IMR-90 (cell line): ENCODE data around the gene S1PR3. TPM values are rescaled to one million over a fixed set of nuclear protein-coding genes. Genes with fewer than 3 reads are reported as not detected.

Experiments
- ATAC-seq: fragments of 200-7000 bp; cut with Tn5 transposase; 2 replicates; pipeline ENCODE4 v1.9.1; 2020; ENCODE audit warnings: low read depth, mild to moderate bottlenecking, moderate library complexity
- BruUV-seq: library from RNA; stranded (reverse); fragments of 400-500 nt; replicated peaks from 2 replicates; lab custom pipeline; 2021; lab: Mats Ljungman, UMichigan
- CTCF ChIA-PET: fragments of 300-600 bp; formaldehyde crosslinking; extraction: SDS; loops from one replicate; lab custom pipeline; 2021; ENCODE audit warnings: antibody characterized with exemption; lab: Yijun Ruan, JAX
- POLR2A ChIA-PET: fragments of 300-600 bp; sonication (Branson Sonifier 250); formaldehyde crosslinking; loops from one replicate; lab custom pipeline; 2022; ENCODE audit warnings: antibody characterized with exemption; ENCODE audit not compliant: unreplicated experiment; lab: Charles Lee
- DNase-seq: peaks from one replicate; pipeline ENCODE4 v3.0.0; 2013
- H2AFZ ChIP-seq: replicated peaks from 2 replicates; pipeline ENCODE3; 2013; ENCODE audit warnings: low read length, mild to moderate bottlenecking; ENCODE audit not compliant: poor library complexity
- H2AK5ac ChIP-seq: 2 replicates; pipeline ENCODE4 v1.6.1; 2013; ENCODE audit warnings: low read depth, low read length, inconsistent platforms
- H2AK9ac ChIP-seq: replicated peaks from 2 replicates; pipeline ENCODE3; 2013; ENCODE audit warnings: mild to moderate bottlenecking, low read depth, low read length, moderate library complexity; ENCODE audit not compliant: poor library complexity
- H2BK120ac ChIP-seq: 2 replicates; pipeline ENCODE4 v1.6.1; 2013; ENCODE audit warnings: low read depth, low read length, inconsistent platforms
- H2BK15ac ChIP-seq: 3 replicates; pipeline ENCODE4 v1.6.1; 2013; ENCODE audit warnings: low read depth, low read length, inconsistent platforms
- H2BK20ac ChIP-seq: 2 replicates; pipeline ENCODE4 v1.6.1; 2013; ENCODE audit warnings: low read depth, mild to moderate bottlenecking, inconsistent platforms, low read length, moderate library complexity
- H2BK5ac ChIP-seq: 2 replicates; pipeline ENCODE4 v1.6.1; 2013; ENCODE audit warnings: mild to moderate bottlenecking, low read depth, low read length, inconsistent platforms; ENCODE audit not compliant: poor library complexity, severe bottlenecking
- H3K14ac ChIP-seq: replicated peaks from 2 replicates; pipeline ENCODE4 v1.6.1; 2013; ENCODE audit warnings: low read depth, low read length, inconsistent platforms
- H3K18ac ChIP-seq: 2 replicates; pipeline ENCODE4 v1.6.1; 2013; ENCODE audit warnings: low read depth, low read length, control low read depth
- H3K23ac ChIP-seq: 2 replicates; pipeline ENCODE4 v1.6.1; 2013; ENCODE audit warnings: low read depth, low read length, inconsistent platforms
- H3K27ac ChIP-seq: 2 replicates; pipeline ENCODE4 v1.5.1; 2013; ENCODE audit warnings: mild to moderate bottlenecking, control low read depth, low read length; ENCODE audit not compliant: insufficient read depth
- H3K27me3 ChIP-seq: 2 replicates; pipeline ENCODE4 v1.6.1; 2013; ENCODE audit warnings: low read length; ENCODE audit not compliant: control insufficient read depth, insufficient read depth
- H3K36me3 ChIP-seq: 2 replicates; pipeline ENCODE4 v1.6.1; 2013; ENCODE audit warnings: low read length, mixed read lengths; ENCODE audit not compliant: control insufficient read depth, insufficient read depth
- H3K4ac ChIP-seq: 2 replicates; pipeline ENCODE4 v1.6.1; 2013; ENCODE audit warnings: low read depth, low read length, inconsistent platforms
- H3K4me1 ChIP-seq: 2 replicates; pipeline ENCODE4 v1.6.1; 2013; ENCODE audit warnings: low read length, mixed read lengths; ENCODE audit not compliant: control insufficient read depth, insufficient read depth
- H3K4me2 ChIP-seq: 2 replicates; pipeline ENCODE4 v1.6.1; 2013; ENCODE audit warnings: low read depth, mild to moderate bottlenecking, control low read depth, low read length, moderate library complexity
- H3K4me3 ChIP-seq: 2 replicates; pipeline ENCODE4 v1.5.1; 2013; ENCODE audit warnings: low read depth, mild to moderate bottlenecking, control low read depth, low read length, moderate library complexity; ENCODE audit not compliant: insufficient read depth
- H3K56ac ChIP-seq: 2 replicates; pipeline ENCODE4 v1.6.1; 2013; ENCODE audit warnings: low read length, inconsistent platforms; ENCODE audit not compliant: insufficient read depth; ENCODE audit errors: extremely low read depth
- H3K79me1 ChIP-seq, 2 experiments: 2 replicates each; pipeline ENCODE4 v1.6.1; 2013; ENCODE audit warnings: low read length in 2 of 2, inconsistent platforms in 1 of 2, low read depth in 1 of 2
- H3K9ac ChIP-seq: 2 replicates; pipeline ENCODE4 v1.6.1; 2013; ENCODE audit warnings: low read depth, low read length, control low read depth
- H3K9me1 ChIP-seq: 2 replicates; pipeline ENCODE4 v1.6.1; 2013; ENCODE audit warnings: low read length, inconsistent platforms; ENCODE audit not compliant: insufficient read depth
- H3K9me3 ChIP-seq: 2 replicates; pipeline ENCODE4 v1.6.1; 2013; ENCODE audit warnings: low read length; ENCODE audit not compliant: control insufficient read depth, insufficient read depth
- H4K20me1 ChIP-seq: 2 replicates; pipeline ENCODE4 v1.6.1; 2013; ENCODE audit warnings: low read length, inconsistent platforms; ENCODE audit not compliant: insufficient read depth
- H4K5ac ChIP-seq: 2 replicates; pipeline ENCODE4 v1.6.1; 2013; ENCODE audit warnings: mild to moderate bottlenecking, low read depth, low read length, control low read depth
- H4K8ac ChIP-seq, 2 experiments: 2 replicates each; pipeline ENCODE4 v1.6.1; 2013; ENCODE audit warnings: low read depth in 2 of 2, low read length in 2 of 2, control low read depth in 1 of 2, inconsistent platforms in 1 of 2
- H4K91ac ChIP-seq: 2 replicates; pipeline ENCODE4 v1.6.1; 2013; ENCODE audit warnings: low read depth, low read length, inconsistent platforms; ENCODE audit not compliant: insufficient read depth
- CHD1 ChIP-seq: IDR thresholded peaks from 2 replicates; pipeline ENCODE4 v1.6.1; 2012; ENCODE audit warnings: low read depth, low read length, improper control_type of control experiment
- MAFK ChIP-seq: IDR thresholded peaks from 2 replicates; pipeline ENCODE4 v1.6.1; 2012; ENCODE audit warnings: low read depth, low read length, improper control_type of control experiment
- MXI1 ChIP-seq: IDR thresholded peaks from 2 replicates; pipeline ENCODE4 v1.6.1; 2012; ENCODE audit warnings: low read depth, mild to moderate bottlenecking, low read length, moderate library complexity, borderline replicate concordance
- WGBS, 2 experiments: methylation state at CpG; one replicate each; pipeline versions ENCODE4 v1.1.5 to v1.1.7; 2013; ENCODE audit warnings: missing lambda C conversion rate in 2 of 2; ENCODE audit not compliant: insufficient read length in 1 of 2; ENCODE audit errors: extremely low coverage in 2 of 2; 5-methylcytosine and 5-hydroxymethylcytosine counted together
- dilution Hi-C: fragments of 300-500 bp; cut with HindIII; formaldehyde crosslinking; loops from one replicate; pipeline ENCODE4 v1.14.3; 2018; ENCODE audit warnings: low sequenced_read_pairs; ENCODE audit not compliant: unreplicated experiment
- in situ Hi-C: fragments of 300-500 bp; cut with MboI; formaldehyde crosslinking; loops from 3 replicates; pipeline ENCODE4 v1.14.3; 2019; ENCODE audit warnings: low sequenced_read_pairs, inconsistent platforms, mixed read lengths
- intact Hi-C: fragments of 100-400 bp; cut with micrococcal nuclease; formaldehyde crosslinking; loops from 2 replicates; pipeline ENCODE4 v1.10.0; 2022
- polyA plus RNA-seq, 3 experiments: library from polyadenylated mRNA; depleted of rRNA; stranded (reverse); fragments of >200 nt; gene quantifications; 2 replicates each; pipeline ENCODE4 v1.2.3, GENCODE V29; 2012; ENCODE audit warnings: low replicate concordance in 1 of 3
- total RNA-seq: library from RNA; depleted of rRNA; stranded (reverse); fragments of >200 nt; gene quantifications from 2 replicates; pipeline ENCODE4 v1.2.3, GENCODE V29; 2012

S1PR3 gene
- total and polyA plus RNA-seq, 2 of the 4 experiments (the other 2 are of a cell fraction), result 28.4 to 28.7 TPM

- no peak for TF ChIP-seq CHD1
Observed at GRCh38 chr9:89022902-89023301, 31.6 kb downstream of the S1PR3 start (continued).

GRCh38 chr9:89023740-89024139, 32.5 kb downstream of the S1PR3 start:
- Histone ChIP-seq H3K56ac (no peak overlapping the region), H3K4me3 (no peak overlapping the region), H3K4me2 (no peak overlapping the region), H2AK9ac (no peak overlapping the region), H4K20me1 (peaks cover 8% of the 10 kb centered on the region; the same call in 1 of the 2 replicates), H3K4me1 (peaks cover 28% of the 10 kb centered on the region), H2BK20ac (peak overlapping the region; percentile 11; the same call in 1 of the 2 replicates), H3K9me3 (no peaks in the 10 kb centered on the region), H2AFZ (no peak overlapping the region), H3K36me3 (peaks cover 2% of the 10 kb centered on the region; the same call in 1 of the 2 replicates), H2BK120ac (0 out of 2 replicates have a peak overlapping the region, but pooled peaks have one; percentile 14), H3K27me3 (no peaks in the 10 kb centered on the region), H3K14ac (peak overlapping the region; percentile 31; the same call in 1 of the 2 replicates), H3K18ac (peak overlapping the region; percentile 13), H3K27ac (no peak overlapping the region), H4K8ac (no peak overlapping the region), H2AK5ac (no peak overlapping the region), H4K5ac (no peak overlapping the region), H2BK15ac (0 out of 3 replicates have a peak overlapping the region, but pooled peaks have one; percentile 4), H4K91ac (peak overlapping the region; percentile 4; the same call in 1 of the 2 replicates), H2BK5ac (no peak overlapping the region), H3K23ac (no peak overlapping the region), H3K9me1 (peaks cover 20% of the 10 kb centered on the region), H3K4ac (peak overlapping the region; percentile 43), H3K9ac (no peak overlapping the region), H3K79me1 (peaks cover 0 to 11% of the 10 kb centered on the region in 2 experiments; a peak in 2 of 4 replicates)
- dilution Hi-C loops (no loop called here), in situ Hi-C loops (loop anchor here (25.0 kb wide), 2 partner anchors 1061 to 1336 kb away; partner anchors contain the start of gene CDK20), intact Hi-C loops (loop anchor here (5.0 kb wide), 3 partner anchors 154 to 289 kb away; partner anchors contain the start of genes CKS2 and SHC3)
- BruUV-seq, result no TSS peak
- TF ChIP-seq MAFK, result peak; percentile 99
- TF ChIP-seq MXI1, result no peak
- POLR2A ChIA-PET, result no interaction called here
- WGBS, 2 experiments, result no CpG with 5 or more reads among the region's 3 CpGs
- ATAC-seq, result no peak
- CTCF ChIA-PET, result interaction anchor here (0.7 kb wide), 1 partner anchor 9 kb away, joined by 3 read pairs; no protein-coding TSS in a partner anchor
- peak; percentile 21 for DNase-seq
